Neural progenitor cell (in vitro differentiated cells): ENCODE data around the gene PRKCE. TPM values are rescaled to one million over a fixed set of nuclear protein-coding genes. Genes with fewer than 3 reads are reported as not detected.
A peak's percentile ranks its signal among the peaks of the same experiment; 100 is the strongest.

ENCODE experiments used
- DNase-seq: peaks from one replicate; pipeline ENCODE4 v3.0.0-alpha.2; 2016; ENCODE audit warnings: low spot score
- H2AFZ ChIP-seq: fragments of 200-600 bp; sonication (generic); replicated peaks from 2 replicates; pipeline ENCODE4 v1.6.1; 2016; ENCODE audit warnings: antibody characterized with exemption
- H3F3A ChIP-seq: fragments of 200-600 bp; sonication (generic); 2 replicates; pipeline ENCODE4 v1.6.1; 2016; ENCODE audit warnings: antibody characterized with exemption, low read depth
- H3K27ac ChIP-seq: fragments of 200-600 bp; sonication (generic); 2 replicates; pipeline ENCODE4 v1.5.1; 2016; ENCODE audit warnings: mild to moderate bottlenecking
- H3K27me3 ChIP-seq: fragments of 200-600 bp; sonication (generic); 2 replicates; pipeline ENCODE4 v1.6.1; 2016; ENCODE audit warnings: mild to moderate bottlenecking, moderate library complexity
- H3K36me3 ChIP-seq: fragments of 200-600 bp; sonication (generic); 2 replicates; pipeline ENCODE4 v1.5.1; 2016
- H3K4me1 ChIP-seq: fragments of 200-600 bp; sonication (generic); 2 replicates; pipeline ENCODE4 v1.6.1; 2016; ENCODE audit warnings: mixed run types
- H3K4me2 ChIP-seq: fragments of 200-600 bp; sonication (generic); 2 replicates; pipeline ENCODE4 v1.6.1; 2016
- H3K4me3 ChIP-seq: fragments of 200-600 bp; sonication (generic); 2 replicates; pipeline ENCODE4 v1.5.1; 2016
- H3K79me2 ChIP-seq: fragments of 200-600 bp; sonication (generic); 2 replicates; pipeline ENCODE4 v1.6.1; 2016; ENCODE audit warnings: low read depth
- H3K9ac ChIP-seq: fragments of 200-600 bp; sonication (generic); 2 replicates; pipeline ENCODE4 v1.6.1; 2016
- H3K9me3 ChIP-seq: fragments of 200-600 bp; sonication (generic); 2 replicates; pipeline ENCODE4 v1.5.1; 2016; ENCODE audit warnings: low read depth
- H4K20me1 ChIP-seq: fragments of 200-600 bp; sonication (generic); 2 replicates; pipeline ENCODE4 v1.6.1; 2016; ENCODE audit warnings: low read depth
- H3K27ac Mint-ChIP-seq: 3 replicates; pipeline ENCODE4 v1.8.0; 2021; ENCODE audit warnings: mixed read lengths
- H3K27me3 Mint-ChIP-seq: 2 replicates; pipeline ENCODE4 v1.8.0; 2022; ENCODE audit warnings: low read depth, mild to moderate bottlenecking, inconsistent platforms, moderate library complexity, mixed read lengths; ENCODE audit not compliant: insufficient read depth
- H3K36me3 Mint-ChIP-seq: 3 replicates; pipeline ENCODE4 v1.8.0; 2021; ENCODE audit warnings: mixed read lengths
- H3K4me1 Mint-ChIP-seq: 3 replicates; pipeline ENCODE4 v1.8.0; 2021; ENCODE audit warnings: mixed read lengths
- H3K4me3 Mint-ChIP-seq: 3 replicates; pipeline ENCODE4 v1.8.0; 2021; ENCODE audit warnings: mild to moderate bottlenecking, moderate library complexity, mixed read lengths
- H3K9me3 Mint-ChIP-seq: 3 replicates; pipeline ENCODE4 v1.8.0; 2020; ENCODE audit warnings: mixed read lengths
- EZH2 ChIP-seq: fragments of 200-600 bp; sonication (generic); IDR thresholded peaks from 2 replicates; pipeline ENCODE4 v1.6.1; 2017; ENCODE audit warnings: antibody characterized with exemption, mild to moderate bottlenecking, moderate library complexity
- EZH2phosphoT487 ChIP-seq: fragments of 200-600 bp; sonication (generic); IDR thresholded peaks from 2 replicates; pipeline ENCODE4 v1.6.1; 2017; ENCODE audit warnings: antibody characterized with exemption
- total RNA-seq: library from RNA; depleted of rRNA; stranded (reverse); fragments of >200 nt; gene quantifications from 2 replicates; pipeline ENCODE4 v1.2.3, GENCODE V29; 2015; ENCODE audit warnings: low replicate concordance
- TF ChIP-seq, protein P1 (sequence below): fragments of 200-600 bp; sonication (generic); IDR thresholded peaks from 2 replicates; pipeline ENCODE4 v1.5.1; 2017; ENCODE audit warnings: antibody characterized with exemption, mild to moderate bottlenecking

Gene PRKCE
- total RNA-seq, 1 donor from 2014 or later, result 4.1 TPM

DNA sequence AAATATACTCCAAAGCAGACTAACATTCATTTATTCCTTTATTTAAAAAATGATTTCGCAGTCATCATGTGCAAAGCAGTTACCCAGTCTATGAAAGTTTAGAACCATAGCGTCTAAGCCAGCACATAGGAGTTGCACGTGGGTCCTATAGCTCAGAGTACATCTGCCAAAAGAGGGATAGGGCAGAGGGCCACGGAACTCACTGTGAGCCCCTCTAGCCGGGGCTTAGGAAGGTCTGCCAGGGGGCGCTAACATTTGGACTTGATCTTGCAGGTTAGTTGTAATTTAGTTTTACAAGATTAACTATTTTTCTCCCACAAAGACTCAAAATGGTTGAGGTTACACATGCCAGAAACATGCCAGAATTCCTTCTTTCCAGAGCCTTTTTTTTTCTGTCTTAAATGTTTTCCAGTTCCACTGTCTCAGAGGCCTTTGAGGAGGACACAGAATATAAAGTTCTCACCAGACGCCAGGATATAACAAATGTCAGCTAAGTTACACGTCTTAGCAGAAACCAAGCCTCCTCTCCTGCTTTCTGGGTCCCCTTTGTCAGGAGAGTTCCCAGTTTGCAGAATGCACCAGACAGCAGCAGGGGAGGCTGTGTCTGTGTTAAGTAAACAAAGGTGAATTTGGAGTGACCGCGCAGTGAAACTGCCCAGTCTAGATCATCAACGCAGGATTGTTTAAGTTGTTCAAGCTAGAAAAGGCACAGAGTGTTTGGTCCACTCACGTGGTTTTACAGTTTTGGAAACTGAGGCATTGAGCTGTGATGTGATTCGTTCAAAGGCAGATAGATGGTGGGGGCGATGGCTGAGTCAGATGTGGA lies 292.0 kb downstream of the PRKCE start:
- no peak overlapping the region for H2AFZ ChIP-seq
- H3K36me3 Mint-ChIP-seq, result no peaks in the 10 kb centered on the region

DNA sequence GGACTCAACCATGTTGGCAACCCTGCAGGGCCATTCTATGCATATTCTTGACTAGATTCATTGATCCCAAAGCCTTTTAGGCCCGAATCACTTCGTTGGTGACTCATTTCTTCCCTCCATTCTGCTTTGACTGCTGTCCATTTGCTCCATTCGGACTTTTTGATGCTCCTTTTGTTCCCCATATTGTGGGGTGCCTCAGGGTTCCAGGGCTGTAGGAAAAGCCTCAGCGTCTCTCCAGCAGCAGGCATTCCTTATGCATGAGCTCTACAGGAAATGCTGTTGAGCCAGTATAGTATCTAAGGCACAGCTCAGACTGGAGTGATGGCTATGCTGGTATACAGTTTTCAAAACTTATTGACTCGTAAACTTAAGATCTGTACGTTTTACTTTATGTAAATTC lies 292.6 kb downstream of the PRKCE start:
- Mint-ChIP-seq H3K27me3 (peaks cover 2% of the 10 kb centered on the region), H3K36me3 (no peaks in the 10 kb centered on the region), H3K9me3 (no peaks in the 10 kb centered on the region), H3K27ac (no peak overlapping the region), H3K4me3 (no peak overlapping the region), H3K4me1 (peaks cover 33% of the 10 kb centered on the region)
- Histone ChIP-seq H3K9me3 (no peaks in the 10 kb centered on the region), H3K27me3 (no peaks in the 10 kb centered on the region), H3K4me2 (no peak overlapping the region), H3K79me2 (no peaks in the 10 kb centered on the region), H2AFZ (no peak overlapping the region), H3K4me1 (peaks cover 25% of the 10 kb centered on the region), H3K4me3 (no peak overlapping the region), H3K27ac (no peak overlapping the region), H3F3A (peaks cover 8% of the 10 kb centered on the region), H3K36me3 (no peaks in the 10 kb centered on the region), H4K20me1 (no peaks in the 10 kb centered on the region), H3K9ac (no peak overlapping the region)
- DNase-seq, result no peak
- TF ChIP-seq EZH2, result no peak
- TF ChIP-seq, protein P1, sequence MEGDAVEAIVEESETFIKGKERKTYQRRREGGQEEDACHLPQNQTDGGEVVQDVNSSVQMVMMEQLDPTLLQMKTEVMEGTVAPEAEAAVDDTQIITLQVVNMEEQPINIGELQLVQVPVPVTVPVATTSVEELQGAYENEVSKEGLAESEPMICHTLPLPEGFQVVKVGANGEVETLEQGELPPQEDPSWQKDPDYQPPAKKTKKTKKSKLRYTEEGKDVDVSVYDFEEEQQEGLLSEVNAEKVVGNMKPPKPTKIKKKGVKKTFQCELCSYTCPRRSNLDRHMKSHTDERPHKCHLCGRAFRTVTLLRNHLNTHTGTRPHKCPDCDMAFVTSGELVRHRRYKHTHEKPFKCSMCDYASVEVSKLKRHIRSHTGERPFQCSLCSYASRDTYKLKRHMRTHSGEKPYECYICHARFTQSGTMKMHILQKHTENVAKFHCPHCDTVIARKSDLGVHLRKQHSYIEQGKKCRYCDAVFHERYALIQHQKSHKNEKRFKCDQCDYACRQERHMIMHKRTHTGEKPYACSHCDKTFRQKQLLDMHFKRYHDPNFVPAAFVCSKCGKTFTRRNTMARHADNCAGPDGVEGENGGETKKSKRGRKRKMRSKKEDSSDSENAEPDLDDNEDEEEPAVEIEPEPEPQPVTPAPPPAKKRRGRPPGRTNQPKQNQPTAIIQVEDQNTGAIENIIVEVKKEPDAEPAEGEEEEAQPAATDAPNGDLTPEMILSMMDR, result no peak
- TF ChIP-seq EZH2phosphoT487, result no peak

More for the DNA sequence above, 292.0 kb downstream of the PRKCE start:
- no peak overlapping the region for H3K27ac Mint-ChIP-seq
- H3K9me3 ChIP-seq, result no peaks in the 10 kb centered on the region
- DNase-seq, result no peak
- peaks cover 8% of the 10 kb centered on the region for H3F3A ChIP-seq
- no peaks in the 10 kb centered on the region for H3K27me3 ChIP-seq
- TF ChIP-seq, protein P1, result peak; percentile 12
- no peak for TF ChIP-seq EZH2
- H3K79me2 ChIP-seq, result no peaks in the 10 kb centered on the region
- H3K9me3 Mint-ChIP-seq, result no peaks in the 10 kb centered on the region
- H3K27me3 Mint-ChIP-seq, result peaks cover 2% of the 10 kb centered on the region
- no peaks in the 10 kb centered on the region for H3K36me3 ChIP-seq
- H3K4me3 ChIP-seq, result no peak overlapping the region
- H3K4me1 ChIP-seq, result peaks cover 25% of the 10 kb centered on the region
- H3K4me2 ChIP-seq, result no peak overlapping the region
- peaks cover 39% of the 10 kb centered on the region for H3K4me1 Mint-ChIP-seq
- H3K4me3 Mint-ChIP-seq, result no peak overlapping the region
- H3K27ac ChIP-seq, result no peak overlapping the region
- H4K20me1 ChIP-seq, result no peaks in the 10 kb centered on the region
- H3K9ac ChIP-seq, result no peak overlapping the region

DNA sequence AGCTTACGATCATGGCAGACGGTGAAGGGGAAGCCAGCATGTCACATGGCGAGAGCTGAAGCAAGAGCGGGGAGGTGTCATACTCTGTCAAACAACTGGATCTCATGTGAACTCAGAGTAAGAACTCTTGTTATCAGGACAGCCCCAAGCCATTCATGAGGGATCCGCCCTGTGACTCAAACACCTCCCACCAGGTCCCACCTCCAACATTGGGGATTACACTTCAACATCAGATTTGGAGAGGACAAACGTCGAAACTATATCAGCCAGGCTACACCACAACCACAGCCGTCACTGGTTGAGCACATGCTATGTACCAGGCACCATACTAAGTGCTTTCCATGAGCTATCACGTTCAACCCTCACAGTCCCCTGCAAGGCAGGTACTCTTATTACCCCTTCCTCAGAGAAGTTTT lies 293.8 kb downstream of the PRKCE start:
- Mint-ChIP-seq H3K27ac (no peak overlapping the region), H3K36me3 (no peaks in the 10 kb centered on the region), H3K4me1 (peaks cover 31% of the 10 kb centered on the region), H3K4me3 (no peak overlapping the region), H3K27me3 (peaks cover 2% of the 10 kb centered on the region), H3K9me3 (no peaks in the 10 kb centered on the region)
- peaks cover 25% of the 10 kb centered on the region for H3K4me1 ChIP-seq
- no peak overlapping the region for H3K9ac ChIP-seq
- H3K9me3 ChIP-seq, result no peaks in the 10 kb centered on the region
- H3K27me3 ChIP-seq, result no peaks in the 10 kb centered on the region
- no peak overlapping the region for H3K27ac ChIP-seq
- H3K36me3 ChIP-seq, result no peaks in the 10 kb centered on the region
- H3K79me2 ChIP-seq, result no peaks in the 10 kb centered on the region
- no peak for TF ChIP-seq EZH2phosphoT487
- TF ChIP-seq, protein P1, result no peak
- TF ChIP-seq EZH2, result no peak
- H3F3A ChIP-seq, result peaks cover 8% of the 10 kb centered on the region
- no peak overlapping the region for H2AFZ ChIP-seq
- no peaks in the 10 kb centered on the region for H4K20me1 ChIP-seq
- H3K4me3 ChIP-seq, result no peak overlapping the region
- DNase-seq, result no peak
- no peak overlapping the region for H3K4me2 ChIP-seq
